ENCODE measurements around the gene DHRS7B. TPM values are rescaled to one million over a fixed set of nuclear protein-coding genes. Genes with fewer than 3 reads are reported as not detected.

Gene DHRS7B
- polyA plus RNA-seq, 1 of the 3 experiments (the other 2 are of a cell fraction), result 17.8 TPM

- ChIA-PET CTCF (interaction anchor here (1.1 kb wide), 1 partner anchor 55 kb away, joined by 4 read pairs; no protein-coding TSS in a partner anchor), POLR2A (interaction anchor here (0.7 kb wide), 1 partner anchor 83 kb away, joined by 3 read pairs; no protein-coding TSS in a partner anchor)
- H3K4me3 ChIP-seq (ENCODE audit: low read depth in 2 of 2, low read length in 1 of 2), result no peak overlapping the region
- H3K27ac ChIP-seq (ENCODE audit: low read depth in 2 of 2, low read length in 1 of 2), result no peak overlapping the region
- H3K9me2 ChIP-seq, result no peaks in the 10 kb centered on the region
- H3K9ac ChIP-seq, result no peak overlapping the region
- no peak for DNase-seq
- 75% methylated on average over 5 of the region's 5 CpGs for WGBS (ENCODE audit: low lambda C conversion rate)
- H3K27me3 ChIP-seq (ENCODE audit: insufficient read depth), result no peaks in the 10 kb centered on the region
- H3K79me2 ChIP-seq (ENCODE audit: insufficient read depth), result no peaks in the 10 kb centered on the region
- no peaks in the 10 kb centered on the region for H3F3A ChIP-seq (replicated peaks; ENCODE audit: insufficient read depth)
- peaks cover 7% of the 10 kb centered on the region in 2 experiments for H3K36me3 ChIP-seq (replicated peaks in 1 of 2; ENCODE audit: control insufficient read depth in 1 of 2, insufficient read depth in 2 of 2, low read length in 1 of 2)
- no peaks in the 10 kb centered on the region for H4K20me1 ChIP-seq (ENCODE audit: insufficient read depth)
- no peak overlapping the region for H2AFZ ChIP-seq (ENCODE audit: low read depth)
- H3K4me2 ChIP-seq, result no peak overlapping the region
- H3K4me1 ChIP-seq (ENCODE audit: control insufficient read depth in 1 of 2, insufficient read depth in 2 of 2, low read depth in 1 of 2, low read length in 1 of 2), result no peaks in the 10 kb centered on the region
- no peaks in the 10 kb centered on the region for H3K9me3 ChIP-seq
- TF ChIP-seq CHD2 (IDR thresholded peaks at IDR 0.05; ENCODE audit: low read length, partially characterized antibody), result no peak
- no peak for TF ChIP-seq POLR2AphosphoS5 (IDR thresholded peaks at IDR 0.05; ENCODE audit: low read depth, low read length)
- no peak for TF ChIP-seq YY1 (IDR thresholded peaks at IDR 0.05; ENCODE audit: low read depth)
- TF ChIP-seq MEF2A (IDR thresholded peaks at IDR 0.05; ENCODE audit: borderline replicate concordance, low read depth), result no peak
- TF ChIP-seq TAF1 (IDR thresholded peaks at IDR 0.05; ENCODE audit: borderline replicate concordance, low read depth, low read length), result no peak
- TF ChIP-seq RAD21 (IDR thresholded peaks at IDR 0.05; ENCODE audit: low read length), result no peak
- TF ChIP-seq EP300 (IDR thresholded peaks at IDR 0.05; ENCODE audit: borderline replicate concordance in 1 of 2, low read depth in 1 of 2, low read length in 1 of 2), result no peak
- TF ChIP-seq RFX5 (IDR thresholded peaks at IDR 0.05; ENCODE audit: low read length), result no peak
Measured at GRCh38 chr17:21183468-21183867, 56.7 kb downstream of the DHRS7B start.

GRCh38 chr17:21184570-21184969, 57.8 kb downstream of the DHRS7B start:
- no peak overlapping the region for H2AFZ ChIP-seq (ENCODE audit: low read depth)
- H3K36me3 ChIP-seq (replicated peaks in 1 of 2; ENCODE audit: control insufficient read depth in 1 of 2, insufficient read depth in 2 of 2, low read length in 1 of 2), result peaks cover 7% of the 10 kb centered on the region in 2 experiments
- ChIA-PET CTCF (interaction anchor here (1.4 kb wide), 1 partner anchor 329 kb away, joined by 4 read pairs; no protein-coding TSS in a partner anchor), POLR2A (no interaction called here)
- H3K4me1 ChIP-seq (ENCODE audit: control insufficient read depth in 1 of 2, insufficient read depth in 2 of 2, low read depth in 1 of 2, low read length in 1 of 2), result no peaks in the 10 kb centered on the region
- no peaks in the 10 kb centered on the region for H3K79me2 ChIP-seq (ENCODE audit: insufficient read depth)
- H4K20me1 ChIP-seq (ENCODE audit: insufficient read depth), result no peaks in the 10 kb centered on the region
- no peaks in the 10 kb centered on the region for H3F3A ChIP-seq (replicated peaks; ENCODE audit: insufficient read depth)
- 93% methylated on average over 3 of the region's 3 CpGs for WGBS (ENCODE audit: low lambda C conversion rate)
- H3K4me3 ChIP-seq (ENCODE audit: low read depth in 2 of 2, low read length in 1 of 2), result no peak overlapping the region
- no peak overlapping the region for H3K4me2 ChIP-seq
- H3K9me3 ChIP-seq, result no peaks in the 10 kb centered on the region
- H3K27ac ChIP-seq (ENCODE audit: low read depth in 2 of 2, low read length in 1 of 2), result no peak overlapping the region
- H3K27me3 ChIP-seq (ENCODE audit: insufficient read depth), result no peaks in the 10 kb centered on the region
- no peak for DNase-seq
- H3K9ac ChIP-seq, result no peak overlapping the region
- TF ChIP-seq NFIC (IDR thresholded peaks at IDR 0.05; ENCODE audit: borderline replicate concordance) (no peak), EP300 (IDR thresholded peaks at IDR 0.05; ENCODE audit: borderline replicate concordance in 1 of 2, low read depth in 1 of 2, low read length in 1 of 2) (no peak), MXI1 (IDR thresholded peaks at IDR 0.05; ENCODE audit: low read depth, low read length) (no peak), RAD21 (IDR thresholded peaks at IDR 0.05; ENCODE audit: low read length) (no peak), SMC3 (IDR thresholded peaks at IDR 0.05; ENCODE audit: low read depth, low read length) (no peak), USF2 (IDR thresholded peaks at IDR 0.05; ENCODE audit: borderline replicate concordance, low read depth, low read length) (no peak), IRF3 (IDR thresholded peaks at IDR 0.05; ENCODE audit: low read depth, low read length) (no peak), YY1 (IDR thresholded peaks at IDR 0.05; ENCODE audit: low read depth) (no peak), ZBTB33 (IDR thresholded peaks at IDR 0.05; ENCODE audit: borderline replicate concordance, low read depth) (no peak), CTCF (IDR thresholded peaks at IDR 0.05) (no peak), MAX (IDR thresholded peaks at IDR 0.05; ENCODE audit: low read depth) (no peak), NRF1 (IDR thresholded peaks at IDR 0.05; ENCODE audit: low read depth, low read length) (no peak)
- no peaks in the 10 kb centered on the region for H3K9me2 ChIP-seq

Data from SK-N-SH (cell line).